Measurements from ENCODE around the gene STK11.

- TF ChIP-seq CTCF (IDR thresholded peaks at IDR 0.05; ENCODE audit: low read length) (no peak), EZH2phosphoT487 (IDR thresholded peaks at IDR 0.05; ENCODE audit: low read length) (no peak), EZH2 (optimal IDR thresholded peaks at IDR 0.05; ENCODE audit: low read depth, low read length) (no peak)
Observed at GRCh38 chr19:1260749-1261537, 55.4 kb downstream of the STK11 start.

Data from MM.1S (cell line).